GM23248 (cell line): ENCODE data around the gene GRIN2C.

Experiments used
- EZH2 ChIP-seq: fragments of 200-600 bp; sonication (generic); IDR thresholded peaks from 2 replicates; pipeline ENCODE4 v1.6.1; 2018; ENCODE audit warnings: antibody characterized with exemption, mild to moderate bottlenecking; ENCODE audit not compliant: insufficient read depth, poor library complexity, severe bottlenecking
- EZH2phosphoT487 ChIP-seq: fragments of 200-600 bp; sonication (generic); IDR thresholded peaks from 2 replicates; pipeline ENCODE4 v1.6.1; 2018; ENCODE audit warnings: antibody characterized with exemption, moderate library complexity, mild to moderate bottlenecking, low read depth; ENCODE audit not compliant: insufficient read depth

GRCh38 chr17:74892013-74892841, 32.5 kb upstream of the GRIN2C start:
- no peak for TF ChIP-seq EZH2
- TF ChIP-seq EZH2phosphoT487 = no peak
